ENCODE data around the gene CUTA. TPM values are rescaled to one million over a fixed set of nuclear protein-coding genes. Genes with fewer than 3 reads are reported as not detected.
A peak's percentile ranks its signal among the peaks of the same experiment; 100 is the strongest.

The CUTA gene
- total and polyA plus RNA-seq, 2 of the 13 experiments (the other 11 are each of a cell fraction or from before 2014, with no cell fraction given): 170 to 180 TPM

GRCh38 chr6:33405386-33405940 lies 12.4 kb downstream of the CUTA start:
- no peak overlapping the region for H3K27ac ChIP-seq (ENCODE audit: extremely low read length, insufficient read depth, low read length)
- peaks cover 12% of the 10 kb centered on the region for H3K4me1 ChIP-seq (ENCODE audit: insufficient read depth, low read length)
- no peaks in the 10 kb centered on the region for H3K79me2 ChIP-seq (ENCODE audit: insufficient read depth, low read length)
- POLR2A ChIA-PET: no interaction called here
- H3K36me3 ChIP-seq (replicated peaks in 1 of 2; ENCODE audit: control insufficient read depth in 1 of 2, insufficient read depth in 2 of 2, low read length in 2 of 2): peaks cover 31 to 64% of the 10 kb centered on the region in 2 experiments
- no peak overlapping the region for H2AFZ ChIP-seq (ENCODE audit: low read length)
- TF ChIP-seq POLR2A (IDR thresholded peaks at IDR 0.05; ENCODE audit: insufficient read depth in 1 of 2, low read depth in 2 of 2, low read length in 2 of 2) (peak; percentile 15 to 24; a peak in 1 of 4 replicates), ZFP36L1 (CRISPR knock-in tag; IDR thresholded peaks at IDR 0.05) (no peak), KDM2A (CRISPR knock-in tag; IDR thresholded peaks at IDR 0.05; ENCODE audit: borderline replicate concordance, low read depth) (no peak), PHF21A (CRISPR knock-in tag; IDR thresholded peaks at IDR 0.05) (no peak), HNRNPK (IDR thresholded peaks at IDR 0.05; ENCODE audit: low read depth, low read length, poor library complexity, severe bottlenecking) (no peak)
- DNase-seq (ENCODE audit: low spot score): no peak
- no peak for FAIRE-seq
- intact Hi-C loops (cut with micrococcal nuclease; ENCODE audit: unreplicated experiment) (no loop called here), in situ Hi-C loops (cut with HindIII; ENCODE audit: extremely low pct_ligation_motif_present, low pct_unique_long_range_greater_than_20kb) (loop anchor here (25.0 kb wide), 1 partner anchor 118 kb away; the partner anchor contains the start of genes B3GALT4, PFDN6, RGL2 and WDR46)
- H3K9ac ChIP-seq (ENCODE audit: insufficient read depth, low read depth, low read length): no peak overlapping the region
- WGBS (ENCODE audit: low lambda C conversion rate): 96% methylated on average over 15 of the region's 15 CpGs
- no peak overlapping the region for H3K4me2 ChIP-seq (ENCODE audit: low read depth, low read length)
- no TSS peak for BruUV-seq (replicated peaks)
- H3K9me3 ChIP-seq (ENCODE audit: low read length): no peaks in the 10 kb centered on the region
- no peak for ATAC-seq
- H3K4me3 ChIP-seq (replicated peaks in 1 of 3; ENCODE audit: insufficient read depth in 1 of 3, low read depth in 2 of 3, low read length in 3 of 3): no peak overlapping the region
- CTCF ChIA-PET (ENCODE audit: low intra/inter-chr PET ratio, low total read pairs): no interaction called here
- H3K27me3 ChIP-seq (ENCODE audit: control insufficient read depth in 1 of 2, insufficient read depth in 2 of 2, low read length in 2 of 2): no peaks in the 10 kb centered on the region
- no peaks in the 10 kb centered on the region for H4K20me1 ChIP-seq (ENCODE audit: insufficient read depth, low read length)

GRCh38 chr6:33404884-33405283 lies 13.0 kb downstream of the CUTA start:
- Histone ChIP-seq H3K36me3 (replicated peaks in 1 of 2; ENCODE audit: control insufficient read depth in 1 of 2, insufficient read depth in 2 of 2, low read length in 2 of 2) (peaks cover 34 to 70% of the 10 kb centered on the region in 2 experiments), H3K4me1 (ENCODE audit: insufficient read depth, low read length) (peaks cover 11% of the 10 kb centered on the region), H3K9me3 (ENCODE audit: low read length) (no peaks in the 10 kb centered on the region), H3K27ac (ENCODE audit: extremely low read length, insufficient read depth, low read length) (no peak overlapping the region), H3K79me2 (ENCODE audit: insufficient read depth, low read length) (no peaks in the 10 kb centered on the region), H2AFZ (ENCODE audit: low read length) (no peak overlapping the region), H3K4me3 (replicated peaks in 1 of 3; ENCODE audit: insufficient read depth in 1 of 3, low read depth in 2 of 3, low read length in 3 of 3) (no peak overlapping the region), H3K9ac (ENCODE audit: insufficient read depth, low read depth, low read length) (no peak overlapping the region), H3K27me3 (ENCODE audit: control insufficient read depth in 1 of 2, insufficient read depth in 2 of 2, low read length in 2 of 2) (no peaks in the 10 kb centered on the region), H3K4me2 (ENCODE audit: low read depth, low read length) (no peak overlapping the region), H4K20me1 (ENCODE audit: insufficient read depth, low read length) (no peaks in the 10 kb centered on the region)
- TF ChIP-seq ARID2 (CRISPR knock-in tag; IDR thresholded peaks at IDR 0.05; ENCODE audit: borderline replicate concordance) (no peak), ARNTL (CRISPR knock-in tag; IDR thresholded peaks at IDR 0.05) (no peak), AGO2 (optimal IDR thresholded peaks at IDR 0.05; ENCODE audit: low read depth, low read length) (peak; percentile 50)
- ChIA-PET POLR2A (no interaction called here), CTCF (ENCODE audit: low intra/inter-chr PET ratio, low total read pairs) (no interaction called here)
- no peak for ATAC-seq
- FAIRE-seq: no peak
- no peak for DNase-seq (ENCODE audit: low spot score)
- 97% methylated on average over 17 of the region's 17 CpGs for WGBS (ENCODE audit: low lambda C conversion rate)
- in situ Hi-C loops (cut with HindIII; ENCODE audit: extremely low pct_ligation_motif_present, low pct_unique_long_range_greater_than_20kb) (loop anchor here (25.0 kb wide), 1 partner anchor 118 kb away; the partner anchor contains the start of genes B3GALT4, PFDN6, RGL2 and WDR46), intact Hi-C loops (cut with micrococcal nuclease; ENCODE audit: unreplicated experiment) (no loop called here)
- BruUV-seq (replicated peaks): no TSS peak

All from HepG2 (cell line).